ENCODE measurements around the gene GTF2F2. TPM values are rescaled to one million over a fixed set of nuclear protein-coding genes. Genes with fewer than 3 reads are reported as not detected.

GTF2F2 gene
- total RNA-seq, 4 donors from 2014 or later, result 9.4 to 23.3 (median 19.6) TPM

GRCh38 chr13:45108716-45109101 lies 11.6 kb upstream of the GTF2F2 start:
- H3K27me3 ChIP-seq, result peaks cover 0 to 6% (median 0%) of the 10 kb centered on the region in 4 donors
- TF ChIP-seq POLR2A (IDR thresholded peaks at IDR 0.05) (no peak), CTCF (IDR thresholded peaks at IDR 0.05) (no peak)
- intact Hi-C loops (cut with DNase I), result no loop called here
- H3K9me3 ChIP-seq, result no peaks in the 10 kb centered on the region
- no peak overlapping the region for H3K4me3 ChIP-seq
- no peak overlapping the region for H3K27ac ChIP-seq
- H3K4me1 ChIP-seq, result no peaks in the 10 kb centered on the region
- no peaks in the 10 kb centered on the region for H3K36me3 ChIP-seq
- 46 to 67% methylated on average over 3 to 8 of the region's 11 CpGs for WGBS, 2 donors
- DNase-seq, result no peak

GRCh38 chr13:45109102-45109720 lies 11.1 kb upstream of the GTF2F2 start:
- WGBS, 2 donors, result 60 to 84% methylated on average over 5 of the region's 5 CpGs
- Histone ChIP-seq H3K36me3 (no peaks in the 10 kb centered on the region), H3K27ac (no peak overlapping the region), H3K4me1 (no peaks in the 10 kb centered on the region), H3K27me3 (peaks cover 0 to 6% (median 0%) of the 10 kb centered on the region in 4 donors), H3K9me3 (no peaks in the 10 kb centered on the region), H3K4me3 (no peak overlapping the region)
- intact Hi-C loops (cut with DNase I), result no loop called here
- TF ChIP-seq POLR2A (IDR thresholded peaks at IDR 0.05) (no peak), CTCF (IDR thresholded peaks at IDR 0.05) (no peak)
- DNase-seq, result no peak

- Histone ChIP-seq H3K9me3 (no peaks in the 10 kb centered on the region), H3K4me3 (no peak overlapping the region), H3K27ac (no peak overlapping the region), H3K36me3 (no peaks in the 10 kb centered on the region), H3K27me3 (peaks cover 0 to 4% (median 0%) of the 10 kb centered on the region in 4 donors), H3K4me1 (no peaks in the 10 kb centered on the region)
- 45 to 56% methylated on average over 4 of the region's 4 CpGs for WGBS, 2 donors
- no peak for DNase-seq
- intact Hi-C loops (cut with DNase I), result no loop called here
- no peak for TF ChIP-seq POLR2A (IDR thresholded peaks at IDR 0.05)
- TF ChIP-seq CTCF (IDR thresholded peaks at IDR 0.05), result no peak
These were observed 6.8 kb upstream of the GTF2F2 start for GRCh38 chr13:45113233-45114224.

- Histone ChIP-seq H3K4me3 (peak overlapping the region; percentile 74 to 96 (median 84)), H3K27ac (peak overlapping the region; percentile 88 to 94 (median 90)), H3K4me1 (peaks cover 10 to 37% (median 17%) of the 10 kb centered on the region in 3 donors), H3K27me3 (no peaks in the 10 kb centered on the region), H3K36me3 (no peaks in the 10 kb centered on the region), H3K9me3 (no peaks in the 10 kb centered on the region)
- intact Hi-C loops (cut with DNase I), result no loop called here
- no peak for DNase-seq
- 10 to 13% methylated on average over 7 of the region's 7 CpGs for WGBS, 2 donors
- TF ChIP-seq CTCF (IDR thresholded peaks at IDR 0.05) (no peak), POLR2A (IDR thresholded peaks at IDR 0.05) (no peak)
These were observed 780 bp upstream of the GTF2F2 start for GRCh38 chr13:45119469-45119990.
